ENCODE data around the gene LMF1. TPM values are rescaled to one million over a fixed set of nuclear protein-coding genes. Genes with fewer than 3 reads are reported as not detected.

Gene LMF1
- polyA plus RNA-seq, 1 experiment: 28.9 TPM

- H3K36me3 ChIP-seq (ENCODE audit: control insufficient read depth, insufficient read depth, low read length): no peaks in the 10 kb centered on the region
- ChIA-PET CTCF (no interaction called here), POLR2A (no interaction called here)
- no peak overlapping the region for H3K4me3 ChIP-seq (ENCODE audit: low read depth, low read length)
- no peaks in the 10 kb centered on the region for H3K27me3 ChIP-seq (ENCODE audit: control insufficient read depth, insufficient read depth, low read length)
- TF ChIP-seq CTCF (IDR thresholded peaks at IDR 0.05; ENCODE audit: insufficient read depth, low read depth, low read length): no peak
- no peak for DNase-seq (ENCODE audit: low read depth)
These were observed 127.0 kb downstream of the LMF1 start for GRCh38 chr16:843771-844170.

GRCh38 chr16:842711-843560, 127.8 kb downstream of the LMF1 start:
- POLR2A ChIA-PET: no interaction called here
- no peak for DNase-seq (ENCODE audit: low read depth)
- TF ChIP-seq CTCF (IDR thresholded peaks at IDR 0.05; ENCODE audit: insufficient read depth, low read depth, low read length): no peak
- no peaks in the 10 kb centered on the region for H3K27me3 ChIP-seq (ENCODE audit: control insufficient read depth, insufficient read depth, low read length)
- CTCF ChIA-PET: no interaction called here
- no peak overlapping the region for H3K4me3 ChIP-seq (ENCODE audit: low read depth, low read length)
- no peaks in the 10 kb centered on the region for H3K36me3 ChIP-seq (ENCODE audit: control insufficient read depth, insufficient read depth, low read length)

GRCh38 chr16:842061-842476, 128.7 kb downstream of the LMF1 start:
- CTCF ChIA-PET: no interaction called here
- TF ChIP-seq CTCF (IDR thresholded peaks at IDR 0.05; ENCODE audit: insufficient read depth, low read depth, low read length): no peak
- Histone ChIP-seq H3K27me3 (ENCODE audit: control insufficient read depth, insufficient read depth, low read length) (no peaks in the 10 kb centered on the region), H3K4me3 (ENCODE audit: low read depth, low read length) (no peak overlapping the region), H3K36me3 (ENCODE audit: control insufficient read depth, insufficient read depth, low read length) (no peaks in the 10 kb centered on the region)
- POLR2A ChIA-PET: no interaction called here
- no peak for DNase-seq (ENCODE audit: low read depth)

- no peak for DNase-seq (ENCODE audit: low read depth)
- no peak for TF ChIP-seq CTCF (IDR thresholded peaks at IDR 0.05; ENCODE audit: insufficient read depth, low read depth, low read length)
- ChIA-PET CTCF (no interaction called here), POLR2A (no interaction called here)
- H3K27me3 ChIP-seq (ENCODE audit: control insufficient read depth, insufficient read depth, low read length): no peaks in the 10 kb centered on the region
- H3K36me3 ChIP-seq (ENCODE audit: control insufficient read depth, insufficient read depth, low read length): no peaks in the 10 kb centered on the region
- no peak overlapping the region for H3K4me3 ChIP-seq (ENCODE audit: low read depth, low read length)
These were observed 129.2 kb downstream of the LMF1 start for GRCh38 chr16:841455-842060.

GRCh38 chr16:840561-841454, 130.0 kb downstream of the LMF1 start:
- Histone ChIP-seq H3K36me3 (ENCODE audit: control insufficient read depth, insufficient read depth, low read length) (no peaks in the 10 kb centered on the region), H3K27me3 (ENCODE audit: control insufficient read depth, insufficient read depth, low read length) (no peaks in the 10 kb centered on the region), H3K4me3 (ENCODE audit: low read depth, low read length) (no peak overlapping the region)
- ChIA-PET CTCF (no interaction called here), POLR2A (no interaction called here)
- DNase-seq (ENCODE audit: low read depth): no peak
- TF ChIP-seq CTCF (IDR thresholded peaks at IDR 0.05; ENCODE audit: insufficient read depth, low read depth, low read length): no peak

Measured in BJ (cell line).